Thyroid gland (tissue), 4 donors: ENCODE measurements around the gene GOLGA2. TPM values are rescaled to one million over a fixed set of nuclear protein-coding genes. Genes with fewer than 3 reads are reported as not detected.
A peak's percentile ranks its signal among the peaks of the same experiment; 100 is the strongest.

Source experiments
- DNase-seq, 2 donors: peaks; one replicate each; pipeline ENCODE4 v3.0.0-alpha.2; 2019
- H3K27ac ChIP-seq, 3 donors: fragments of 200-600 bp; sonication (generic); 1 replicate in 2 of 3; 2 replicates in 1 of 3; pipeline ENCODE4 v1.5.1; 2016 to 2019; ENCODE audit warnings: mild to moderate bottlenecking in 1 of 3, moderate library complexity in 1 of 3
- H3K27me3 ChIP-seq: fragments of 200-600 bp; sonication (generic); one replicate; pipeline ENCODE4 v1.5.1; 2019
- H3K36me3 ChIP-seq, 2 donors: fragments of 200-600 bp; sonication (generic); one replicate each; pipeline ENCODE4 v1.5.1; 2016 to 2019
- H3K4me1 ChIP-seq, 2 donors: fragments of 200-600 bp; sonication (generic); one replicate each; pipeline ENCODE4 v1.5.1; 2017 to 2019
- H3K4me3 ChIP-seq, 3 donors: fragments of 200-600 bp; sonication (generic); replicated peaks in 1 of 3; 1 replicate in 2 of 3; 2 replicates in 1 of 3; pipeline ENCODE4 v1.5.1; 2016; ENCODE audit warnings: mild to moderate bottlenecking in 1 of 3
- H3K9me3 ChIP-seq: fragments of 200-600 bp; sonication (generic); one replicate; pipeline ENCODE4 v1.5.1; 2017
- POLR2A ChIP-seq, 2 donors: fragments of 450-650 bp; IDR thresholded peaks; one replicate each; pipeline ENCODE4 v1.6.1; 2017; ENCODE audit warnings: antibody characterized with exemption in 2 of 2, mild to moderate bottlenecking in 2 of 2, moderate library complexity in 1 of 2
- WGBS, 2 donors: methylation state at CpG; one replicate each; pipeline ENCODE4 v1.1.5; 2017; 5-methylcytosine and 5-hydroxymethylcytosine counted together
- intact Hi-C: fragments of 100-400 bp; cut with DNase I; formaldehyde crosslinking; loops from one replicate; pipeline ENCODE4 v1.15.1; 2023
- total RNA-seq, 4 donors: library from RNA; depleted of rRNA; stranded (reverse); fragments of >200 nt; gene quantifications; one replicate each; pipeline ENCODE4 v1.2.3, GENCODE V29; 2016
- TF ChIP-seq, protein P1 (sequence below), 6 experiments: fragments of 200-600 bp in 3 of 6; fragments of 450-650 bp in 3 of 6; sonication (generic) in 3 of 6; IDR thresholded peaks; one replicate each; pipeline ENCODE4 v1.5.1; 2016 to 2019; ENCODE audit warnings: antibody characterized with exemption in 6 of 6, mild to moderate bottlenecking in 2 of 6, inconsistent platforms in 1 of 6, moderate library complexity in 1 of 6

The GOLGA2 gene
- total RNA-seq, 4 donors from 2014 or later = 94.6 to 140 (median 118) TPM

DNA sequence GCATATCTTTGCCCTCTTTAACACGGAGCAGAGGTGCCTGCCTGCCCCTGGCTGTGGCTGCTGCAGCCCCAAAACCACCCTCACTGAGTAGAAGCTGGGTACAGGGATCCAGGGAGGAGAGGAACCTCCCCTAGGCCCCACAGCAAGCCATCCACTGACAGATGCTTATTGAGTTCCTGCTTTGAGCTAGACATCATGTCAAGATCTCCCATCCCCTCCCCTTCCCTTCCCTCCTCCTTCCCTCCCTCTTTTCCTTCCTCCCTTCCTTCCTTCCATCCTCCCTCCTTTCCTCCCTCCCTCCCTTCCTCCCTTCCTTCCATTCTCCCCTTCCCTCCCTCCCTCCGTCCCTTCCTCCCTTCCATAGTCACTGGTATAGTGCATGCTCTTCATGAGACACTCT, 29.3 kb downstream of the GOLGA2 start:
- no peaks in the 10 kb centered on the region for H3K9me3 ChIP-seq
- DNase-seq = no peak
- no peaks in the 10 kb centered on the region for H3K36me3 ChIP-seq
- no peak overlapping the region for H3K4me3 ChIP-seq
- no peaks in the 10 kb centered on the region for H3K27me3 ChIP-seq
- 61 to 67% methylated on average over 2 of the region's 2 CpGs for WGBS, 2 donors
- intact Hi-C loops = no loop called here
- H3K4me1 ChIP-seq = peaks cover 0 to 19% of the 10 kb centered on the region in 2 donors
- no peak overlapping the region for H3K27ac ChIP-seq
- TF ChIP-seq POLR2A (IDR thresholded peaks at IDR 0.05) = no peak
- TF ChIP-seq, protein P1, sequence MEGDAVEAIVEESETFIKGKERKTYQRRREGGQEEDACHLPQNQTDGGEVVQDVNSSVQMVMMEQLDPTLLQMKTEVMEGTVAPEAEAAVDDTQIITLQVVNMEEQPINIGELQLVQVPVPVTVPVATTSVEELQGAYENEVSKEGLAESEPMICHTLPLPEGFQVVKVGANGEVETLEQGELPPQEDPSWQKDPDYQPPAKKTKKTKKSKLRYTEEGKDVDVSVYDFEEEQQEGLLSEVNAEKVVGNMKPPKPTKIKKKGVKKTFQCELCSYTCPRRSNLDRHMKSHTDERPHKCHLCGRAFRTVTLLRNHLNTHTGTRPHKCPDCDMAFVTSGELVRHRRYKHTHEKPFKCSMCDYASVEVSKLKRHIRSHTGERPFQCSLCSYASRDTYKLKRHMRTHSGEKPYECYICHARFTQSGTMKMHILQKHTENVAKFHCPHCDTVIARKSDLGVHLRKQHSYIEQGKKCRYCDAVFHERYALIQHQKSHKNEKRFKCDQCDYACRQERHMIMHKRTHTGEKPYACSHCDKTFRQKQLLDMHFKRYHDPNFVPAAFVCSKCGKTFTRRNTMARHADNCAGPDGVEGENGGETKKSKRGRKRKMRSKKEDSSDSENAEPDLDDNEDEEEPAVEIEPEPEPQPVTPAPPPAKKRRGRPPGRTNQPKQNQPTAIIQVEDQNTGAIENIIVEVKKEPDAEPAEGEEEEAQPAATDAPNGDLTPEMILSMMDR (IDR thresholded peaks at IDR 0.05) = no peak

DNA sequence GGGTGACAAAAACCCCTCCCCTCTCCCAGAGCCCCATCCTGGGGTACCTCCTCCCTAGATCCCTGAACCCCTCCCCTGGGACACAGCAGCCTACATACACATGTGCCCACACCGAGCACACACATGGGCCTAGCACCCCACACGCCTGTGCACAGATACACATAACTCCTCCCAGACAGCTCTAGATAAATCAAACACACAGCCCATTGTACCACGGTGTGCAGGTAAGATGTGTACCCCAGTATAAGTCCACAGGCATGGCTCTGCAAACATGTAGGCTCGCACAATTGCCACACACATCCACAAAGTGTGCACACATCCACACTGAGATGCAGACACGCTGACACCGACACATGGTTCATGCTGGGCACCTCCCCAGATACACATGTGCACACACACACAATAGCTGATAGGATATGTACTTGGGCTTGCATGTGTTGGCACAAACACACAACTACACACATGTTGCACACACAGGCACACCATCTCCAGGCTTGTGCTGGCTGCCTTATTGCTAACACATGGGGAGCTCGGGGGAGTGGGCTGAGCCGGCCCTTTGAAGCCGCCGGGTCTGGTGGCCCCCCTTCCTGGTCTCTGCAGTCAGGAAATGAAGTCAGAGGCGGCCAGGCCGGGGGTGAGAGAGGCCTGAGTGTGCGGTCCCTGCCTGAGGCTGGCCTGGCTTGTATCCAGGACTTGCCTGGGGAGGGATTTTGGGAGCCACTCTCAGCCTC, 30.2 kb downstream of the GOLGA2 start:
- H3K27ac ChIP-seq = peak overlapping the region in 2 of 3 donors; percentile 10 to 41
- no peak for DNase-seq
- no peaks in the 10 kb centered on the region for H3K36me3 ChIP-seq
- WGBS, 2 donors = 62 to 72% methylated on average over 6 of the region's 13 CpGs
- H3K9me3 ChIP-seq = no peaks in the 10 kb centered on the region
- H3K27me3 ChIP-seq = no peaks in the 10 kb centered on the region
- TF ChIP-seq POLR2A (IDR thresholded peaks at IDR 0.05) = no peak
- TF ChIP-seq, protein P1 (IDR thresholded peaks at IDR 0.05) = peak in 1 of 6 experiments; percentile 3
- no peak overlapping the region for H3K4me3 ChIP-seq
- H3K4me1 ChIP-seq = peaks cover 0 to 10% of the 10 kb centered on the region in 2 donors
- intact Hi-C loops = no loop called here

DNA sequence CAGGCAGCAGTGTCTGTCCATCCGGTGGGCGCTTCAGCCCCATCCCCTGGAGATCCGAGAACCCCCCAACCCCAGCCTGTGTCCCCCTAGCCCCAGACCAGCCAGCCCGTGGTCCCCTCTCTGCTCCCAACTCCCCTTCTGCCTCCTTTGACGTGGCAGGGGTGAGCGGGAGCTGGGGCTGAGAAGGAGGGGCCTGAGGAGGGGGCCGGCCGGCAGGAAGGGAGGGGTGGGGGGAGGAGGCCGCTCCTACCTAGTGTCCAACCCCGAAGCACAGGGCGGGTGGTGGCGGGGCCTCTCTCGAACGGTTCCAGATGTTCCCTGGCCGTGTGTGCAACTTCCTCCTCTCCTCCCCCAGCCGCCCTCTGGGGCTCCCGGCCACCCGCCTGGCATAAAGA, 31.0 kb downstream of the GOLGA2 start:
- Histone ChIP-seq H3K36me3 (no peaks in the 10 kb centered on the region), H3K27ac (peak overlapping the region in 2 of 3 donors; percentile 37 to 41), H3K4me1 (peaks cover 0 to 4% of the 10 kb centered on the region in 2 donors), H3K27me3 (no peaks in the 10 kb centered on the region), H3K9me3 (no peaks in the 10 kb centered on the region), H3K4me3 (peak overlapping the region in 1 of 3 donors; percentile 14)
- WGBS, 2 donors = 17 to 24% methylated on average over 5 to 12 of the region's 18 CpGs
- intact Hi-C loops = no loop called here
- no peak for TF ChIP-seq POLR2A (IDR thresholded peaks at IDR 0.05)
- TF ChIP-seq, protein P1 (IDR thresholded peaks at IDR 0.05) = no peak
- DNase-seq = peak; percentile 29 to 35

DNA sequence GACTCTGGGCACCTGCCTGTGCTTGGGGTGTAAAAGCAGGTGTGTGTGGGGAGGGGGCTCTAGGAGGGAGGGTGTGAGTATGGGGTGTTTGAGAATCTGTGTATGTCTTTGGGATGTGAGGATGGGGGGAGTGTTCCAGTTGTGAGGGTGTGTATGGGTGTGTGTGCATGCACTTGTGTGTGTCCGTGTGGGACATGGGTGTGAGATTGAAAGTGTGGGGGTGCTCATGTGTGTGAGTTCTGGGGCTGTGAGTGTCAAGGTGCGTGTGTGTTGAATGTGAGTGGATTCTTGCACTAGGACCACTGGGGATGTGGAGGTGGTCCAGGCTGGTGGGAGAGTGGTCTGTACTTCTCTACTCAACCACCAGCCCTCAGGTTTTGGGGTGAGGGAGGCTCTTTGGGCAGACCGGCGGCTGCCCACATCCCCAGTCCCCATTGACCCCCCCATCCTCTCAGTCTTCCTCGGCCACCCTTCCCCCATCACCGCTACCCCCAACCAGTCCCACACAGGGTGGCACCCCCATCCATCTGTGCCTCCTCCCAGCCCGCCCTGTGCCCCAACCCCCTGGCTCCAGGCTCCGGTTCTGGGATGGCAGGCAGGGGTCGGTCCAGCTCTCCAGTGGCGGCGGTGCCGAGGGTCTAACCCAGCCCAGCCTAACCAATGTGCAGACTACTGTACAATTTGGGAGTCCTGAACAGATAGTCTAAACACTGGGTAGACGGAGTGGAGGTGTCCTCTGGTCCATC, 31.5 kb downstream of the GOLGA2 start:
- Histone ChIP-seq H3K27me3 (no peaks in the 10 kb centered on the region), H3K36me3 (no peaks in the 10 kb centered on the region), H3K27ac (peak overlapping the region in 2 of 3 donors; percentile 37 to 41), H3K4me1 (peaks cover 0 to 4% of the 10 kb centered on the region in 2 donors), H3K4me3 (peak overlapping the region in 1 of 3 donors; percentile 14), H3K9me3 (no peaks in the 10 kb centered on the region)
- DNase-seq = no peak
- intact Hi-C loops = no loop called here
- 73 to 83% methylated on average over 9 to 10 of the region's 13 CpGs for WGBS, 2 donors
- TF ChIP-seq, protein P1 (IDR thresholded peaks at IDR 0.05) = no peak
- TF ChIP-seq POLR2A (IDR thresholded peaks at IDR 0.05) = no peak
